Testis (tissue), 3 donors: ENCODE measurements around the gene PCDHB10. TPM values are rescaled to one million over a fixed set of nuclear protein-coding genes. Genes with fewer than 3 reads are reported as not detected.
"Not testable (repeated sequence)": the region's sequence is repeated elsewhere in the genome, so short reads cannot be mapped to it uniquely, and the experiment has no call there.

Source experiments
- DNase-seq: peaks from one replicate; pipeline ENCODE4 v3.0.0-alpha.2; 2019
- H3K27ac ChIP-seq, 2 donors: fragments of 200-600 bp; sonication (generic); one replicate each; pipeline ENCODE4 v1.5.1; 2019
- H3K27me3 ChIP-seq: fragments of 200-600 bp; sonication (generic); one replicate; pipeline ENCODE4 v1.5.1; 2019
- H3K36me3 ChIP-seq: fragments of 200-600 bp; sonication (generic); one replicate; pipeline ENCODE4 v1.5.1; 2017; ENCODE audit warnings: low read depth; ENCODE audit errors: missing control alignments
- H3K4me1 ChIP-seq: fragments of 200-600 bp; sonication (generic); one replicate; pipeline ENCODE4 v1.5.1; 2019
- H3K4me3 ChIP-seq, 2 donors: fragments of 200-600 bp; sonication (generic); one replicate each; pipeline ENCODE4 v1.5.1; 2017 to 2019
- H3K9me3 ChIP-seq: fragments of 200-600 bp; sonication (generic); one replicate; pipeline ENCODE4 v1.5.1; 2017
- POLR2A ChIP-seq: fragments of 450-650 bp; IDR thresholded peaks from one replicate; pipeline ENCODE4 v1.6.1; 2017; ENCODE audit warnings: antibody characterized with exemption, mild to moderate bottlenecking, moderate library complexity
- WGBS, 2 donors: methylation state at CpG; one replicate each; pipeline ENCODE4 v1.1.5; 2018; 5-methylcytosine and 5-hydroxymethylcytosine counted together
- intact Hi-C: fragments of 100-400 bp; cut with DNase I; formaldehyde crosslinking; loops from one replicate; pipeline ENCODE4 v1.15.1; 2023; ENCODE audit warnings: low total_unique reads
- polyA plus RNA-seq: library from polyadenylated mRNA; stranded (reverse); fragments of 350-450 nt; fragmentation: Illumina TruSeq; extraction: RNeasy Lipid Tissue Mini Kit (QIAGEN cat#74804); gene quantifications from one replicate; pipeline ENCODE4 v1.2.3, GENCODE V29; 2014; ENCODE audit warnings: low read depth, low replicate concordance; ENCODE audit not compliant: insufficient read depth
- total RNA-seq, 2 donors: library from RNA; depleted of rRNA; stranded (reverse); fragments of >200 nt; gene quantifications; one replicate each; pipeline ENCODE4 v1.2.3, GENCODE V29; 2016
- TF ChIP-seq, protein P1 (sequence below), 3 experiments: fragments of 450-650 bp in 2 of 3; fragments of 200-600 bp in 1 of 3; sonication (generic) in 1 of 3; IDR thresholded peaks; one replicate each; pipeline ENCODE4 v1.5.1; 2016 to 2019; ENCODE audit warnings: antibody characterized with exemption in 3 of 3, mild to moderate bottlenecking in 2 of 3, moderate library complexity in 1 of 3

The PCDHB10 gene
- total and polyA plus RNA-seq, 3 donors from 2014 or later = 1.5 to 4.9 (median 4.0) TPM

DNA sequence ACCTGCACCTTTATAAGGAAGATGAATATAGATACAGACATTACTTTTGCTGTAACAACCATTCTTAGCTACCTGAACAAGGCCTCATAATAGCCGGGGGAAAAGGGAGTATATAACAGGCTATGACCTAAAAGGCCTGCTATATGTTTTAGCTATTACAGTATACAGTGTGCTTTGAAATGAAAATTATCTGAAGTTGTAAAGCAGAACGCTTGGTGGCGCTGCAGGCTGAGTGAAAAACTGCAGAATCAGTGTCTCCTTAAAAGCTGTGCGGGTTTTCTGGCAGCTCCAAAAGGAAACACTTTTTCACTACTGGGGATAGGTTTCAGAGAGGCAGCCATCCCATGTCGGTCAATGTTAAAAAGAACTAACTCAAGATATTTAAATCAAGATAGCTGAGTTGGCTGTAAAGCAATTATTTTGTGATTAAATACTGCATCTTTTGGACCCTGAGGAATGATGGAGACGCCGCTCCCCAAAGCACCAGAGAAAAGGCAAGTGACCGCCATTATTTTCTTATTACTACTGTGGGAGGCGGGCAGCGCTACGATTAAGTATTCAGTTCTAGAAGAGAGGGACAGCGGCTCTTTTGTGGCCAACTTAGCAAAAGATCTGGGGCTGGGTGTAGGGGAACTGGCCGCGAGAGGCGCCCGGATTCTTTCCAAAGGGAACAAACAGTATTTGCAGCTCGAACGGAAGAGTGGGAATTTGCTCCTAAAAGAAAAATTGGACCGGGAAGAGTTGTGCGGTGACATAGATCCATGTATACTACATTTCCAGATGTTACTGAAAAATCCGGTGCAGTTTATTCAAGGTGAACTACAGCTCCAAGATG is 36.4 kb upstream of the PCDHB10 start:
- Histone ChIP-seq H3K27me3 (no peaks in the 10 kb centered on the region), H3K4me3 (peak overlapping the region in 1 of 2 donors; percentile 2), H3K27ac (no peak overlapping the region), H3K9me3 (no peaks in the 10 kb centered on the region), H3K4me1 (no peaks in the 10 kb centered on the region), H3K36me3 (no peaks in the 10 kb centered on the region)
- intact Hi-C loops = no loop called here
- TF ChIP-seq, protein P1, sequence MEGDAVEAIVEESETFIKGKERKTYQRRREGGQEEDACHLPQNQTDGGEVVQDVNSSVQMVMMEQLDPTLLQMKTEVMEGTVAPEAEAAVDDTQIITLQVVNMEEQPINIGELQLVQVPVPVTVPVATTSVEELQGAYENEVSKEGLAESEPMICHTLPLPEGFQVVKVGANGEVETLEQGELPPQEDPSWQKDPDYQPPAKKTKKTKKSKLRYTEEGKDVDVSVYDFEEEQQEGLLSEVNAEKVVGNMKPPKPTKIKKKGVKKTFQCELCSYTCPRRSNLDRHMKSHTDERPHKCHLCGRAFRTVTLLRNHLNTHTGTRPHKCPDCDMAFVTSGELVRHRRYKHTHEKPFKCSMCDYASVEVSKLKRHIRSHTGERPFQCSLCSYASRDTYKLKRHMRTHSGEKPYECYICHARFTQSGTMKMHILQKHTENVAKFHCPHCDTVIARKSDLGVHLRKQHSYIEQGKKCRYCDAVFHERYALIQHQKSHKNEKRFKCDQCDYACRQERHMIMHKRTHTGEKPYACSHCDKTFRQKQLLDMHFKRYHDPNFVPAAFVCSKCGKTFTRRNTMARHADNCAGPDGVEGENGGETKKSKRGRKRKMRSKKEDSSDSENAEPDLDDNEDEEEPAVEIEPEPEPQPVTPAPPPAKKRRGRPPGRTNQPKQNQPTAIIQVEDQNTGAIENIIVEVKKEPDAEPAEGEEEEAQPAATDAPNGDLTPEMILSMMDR (IDR thresholded peaks at IDR 0.05) = peak in 2 of 3 experiments; percentile 17 to 22
- no peak for TF ChIP-seq POLR2A
- 22 to 36% methylated on average over 21 of the region's 21 CpGs for WGBS, 2 donors
- no peak for DNase-seq

- intact Hi-C loops, H3K27ac ChIP-seq, H3K4me3 ChIP-seq, H3K4me1 ChIP-seq, H3K36me3 ChIP-seq, H3K27me3 ChIP-seq, H3K9me3 ChIP-seq, DNase-seq: not testable (repeated sequence)
- WGBS, 2 donors = 31% methylated on average over 38 of the region's 38 CpGs; no CpG with 5 or more reads in 1 of the 2 donors
Measured at GRCh38 chr5:141157356-141157755, 34.8 kb upstream of the PCDHB10 start.

DNA sequence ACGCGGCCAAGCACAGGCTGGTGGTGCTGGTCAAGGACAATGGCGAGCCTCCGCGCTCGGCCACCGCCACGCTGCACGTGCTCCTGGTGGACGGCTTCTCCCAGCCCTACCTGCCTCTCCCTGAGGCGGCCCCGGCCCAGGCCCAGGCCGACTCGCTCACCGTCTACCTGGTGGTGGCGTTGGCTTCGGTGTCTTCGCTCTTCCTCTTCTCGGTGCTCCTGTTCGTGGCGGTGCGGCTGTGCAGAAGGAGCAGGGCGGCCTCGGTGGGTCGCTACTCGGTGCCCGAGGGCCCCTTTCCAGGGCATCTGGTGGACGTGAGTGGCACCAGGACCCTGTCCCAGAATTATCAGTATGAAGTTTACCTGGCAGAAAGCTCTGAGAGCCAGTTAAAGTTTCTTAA is 34.3 kb upstream of the PCDHB10 start:
- H3K27me3 ChIP-seq, H3K36me3 ChIP-seq, H3K4me1 ChIP-seq, H3K27ac ChIP-seq, intact Hi-C loops, DNase-seq, H3K9me3 ChIP-seq, H3K4me3 ChIP-seq: not testable (repeated sequence)
- 28 to 36% methylated on average over 13 to 16 of the region's 28 CpGs for WGBS, 2 donors

DNA sequence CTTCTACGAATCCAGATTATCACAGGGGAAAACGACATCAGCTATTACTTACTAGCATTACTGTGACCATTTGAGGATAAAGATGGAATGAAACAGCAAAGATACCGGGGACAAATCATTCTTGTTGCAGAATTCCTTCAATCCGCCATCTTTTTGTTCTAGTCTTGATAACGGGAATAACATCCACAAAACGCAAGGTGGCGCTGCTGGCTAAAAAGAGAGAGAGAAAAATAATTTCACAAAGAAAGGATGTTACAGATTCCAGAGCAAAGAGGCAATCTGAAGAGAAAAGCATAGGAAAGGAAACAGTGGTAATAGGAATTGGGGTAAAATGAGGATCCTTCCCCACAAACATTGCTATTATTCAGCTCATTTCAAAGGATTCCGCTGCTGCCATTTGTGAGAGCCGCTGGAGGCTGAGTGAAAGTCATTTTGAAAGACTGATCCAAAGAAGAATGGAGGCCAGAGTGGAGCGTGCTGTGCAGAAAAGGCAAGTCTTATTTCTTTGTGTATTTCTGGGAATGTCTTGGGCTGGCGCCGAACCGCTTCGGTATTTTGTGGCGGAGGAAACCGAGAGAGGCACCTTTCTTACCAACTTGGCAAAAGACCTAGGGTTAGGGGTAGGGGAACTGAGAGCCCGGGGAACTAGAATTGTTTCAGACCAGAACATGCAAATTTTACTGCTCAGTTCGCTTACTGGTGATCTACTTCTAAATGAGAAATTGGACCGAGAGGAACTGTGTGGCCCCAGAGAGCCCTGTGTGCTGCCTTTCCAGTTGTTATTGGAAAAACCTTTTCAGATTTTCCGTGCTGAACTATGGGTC is 19.6 kb upstream of the PCDHB10 start, which contains the start of gene PCDHB7:
Gene PCDHB7 (plus strand): TSS at position 264 of the 824 bp plus-strand sequence. CDS start 192 bp downstream, at position 456.
- no peaks in the 10 kb centered on the region for H3K27me3 ChIP-seq
- DNase-seq = peak; percentile 70
- no peaks in the 10 kb centered on the region for H3K9me3 ChIP-seq
- TF ChIP-seq, protein P1 (IDR thresholded peaks at IDR 0.05) = peak; percentile 39 to 54 (median 53)
- no peak for TF ChIP-seq POLR2A
- H3K4me1 ChIP-seq = no peaks in the 10 kb centered on the region
- peak within 1 kb of the TSS; percentile 4 to 37 for H3K4me3 ChIP-seq
- WGBS, 2 donors = 14 to 27% methylated on average over 20 of the region's 20 CpGs
- no peak within 1 kb of the TSS for H3K27ac ChIP-seq
- intact Hi-C loops = no loop called here
- no peaks in the 10 kb centered on the region for H3K36me3 ChIP-seq

GRCh38 chr5:141174291-141175104 is 17.7 kb upstream of the PCDHB10 start:
- DNase-seq, intact Hi-C loops, H3K27ac ChIP-seq, H3K36me3 ChIP-seq, H3K4me1 ChIP-seq, H3K27me3 ChIP-seq, H3K9me3 ChIP-seq: not testable (repeated sequence)
- H3K4me3 ChIP-seq = peak overlapping the region in 1 of 2 donors; percentile 22
- 25 to 35% methylated on average over 35 to 59 of the region's 79 CpGs for whole genome bisulfite sequencing, 2 donors
